HepG2 (cell line): ENCODE data around the gene CCL22. TPM values are rescaled to one million over a fixed set of nuclear protein-coding genes. Genes with fewer than 3 reads are reported as not detected.

ENCODE experiments used
- CBX2 ChIP-seq, 2 experiments: fragments of 200-600 bp in 1 of 2; sonication (generic); formaldehyde crosslinking in 1 of 2; IDR thresholded peaks; 2 replicates each; pipeline versions ENCODE4 v1.7.0 to v1.8.1; 2018 to 2022; ENCODE audit warnings: low read depth in 2 of 2, low read length in 1 of 2, mild to moderate bottlenecking in 1 of 2, missing genetic modification reagents in 1 of 2
- DZIP1 ChIP-seq: sonication (generic); formaldehyde crosslinking; IDR thresholded peaks from 2 replicates; pipeline ENCODE4 v1.5.0; 2020; ENCODE audit warnings: mild to moderate bottlenecking, missing genetic modification reagents
- ELF1 ChIP-seq: sonication (generic); formaldehyde crosslinking; IDR thresholded peaks from 2 replicates; pipeline ENCODE4 v1.4.0; 2020; ENCODE audit warnings: missing genetic modification reagents
- FOXP1 ChIP-seq, 2 experiments: fragments of 450-650 bp in 1 of 2; IDR thresholded peaks; 2 replicates each; pipeline ENCODE4 v1.6.1; 2017 to 2018; ENCODE audit warnings: antibody characterized with exemption in 1 of 2
- GPN1 ChIP-seq: sonication (generic); formaldehyde crosslinking; IDR thresholded peaks from 2 replicates; pipeline ENCODE4 v1.5.1; 2020; ENCODE audit warnings: missing genetic modification reagents, borderline replicate concordance
- MEIS1 ChIP-seq: sonication (generic); formaldehyde crosslinking; IDR thresholded peaks from 2 replicates; pipeline ENCODE4 v1.9.0; 2021; ENCODE audit warnings: mild to moderate bottlenecking, missing genetic modification reagents, moderate library complexity, borderline replicate concordance
- NPAS2 ChIP-seq: sonication (generic); formaldehyde crosslinking; IDR thresholded peaks from 2 replicates; pipeline ENCODE4 v1.8.0; 2022; ENCODE audit warnings: mild to moderate bottlenecking, missing genetic modification reagents, borderline replicate concordance
- RFX3 ChIP-seq: IDR thresholded peaks from 2 replicates; pipeline ENCODE4 v1.6.1; 2016; ENCODE audit warnings: missing biosample characterization, missing genetic modification reagents
- ZBTB40 ChIP-seq, 2 experiments: fragments of 450-650 bp in 1 of 2; sonication (generic) in 1 of 2; formaldehyde crosslinking in 1 of 2; IDR thresholded peaks; 2 replicates each; pipeline versions ENCODE4 v1.6.1 to v1.8.0; 2016 to 2022; ENCODE audit warnings: antibody characterized with exemption in 1 of 2, mild to moderate bottlenecking in 1 of 2, missing genetic modification reagents in 1 of 2
- ZMYM2 ChIP-seq: sonication (generic); formaldehyde crosslinking; IDR thresholded peaks from 2 replicates; pipeline ENCODE4 v1.8.0; 2022; ENCODE audit warnings: mild to moderate bottlenecking, missing genetic modification reagents
- ZNF33A ChIP-seq: sonication (generic); formaldehyde crosslinking; IDR thresholded peaks from 2 replicates; pipeline ENCODE4 v1.5.1; 2020; ENCODE audit warnings: missing genetic modification reagents, mild to moderate bottlenecking, moderate library complexity, borderline replicate concordance
- ZNF737 ChIP-seq: sonication (generic); formaldehyde crosslinking; IDR thresholded peaks from 2 replicates; pipeline ENCODE4 v1.5.0; 2020; ENCODE audit warnings: missing genetic modification reagents, mild to moderate bottlenecking, borderline replicate concordance
- ZNF770 ChIP-seq: sonication (generic); formaldehyde crosslinking; IDR thresholded peaks from 2 replicates; pipeline ENCODE4 v1.5.0; 2020; ENCODE audit warnings: mild to moderate bottlenecking, missing genetic modification reagents
- polyA plus RNA-seq, 8 experiments: library from polyadenylated mRNA; depleted of rRNA in 3 of 8; stranded (reverse) in 7 of 8; unstranded in 1 of 8; fragments of >200 nt; fragmentation: Illumina TruSeq in 4 of 8; extraction: Trizol in 4 of 8; gene quantifications; 2 replicates each; pipeline versions ENCODE4 v1.2.1 to v1.2.3, GENCODE V29; 2011 to 2016; ENCODE audit warnings: low read depth in 4 of 8, missing spikeins in 1 of 8, mixed read lengths in 1 of 8; ENCODE audit not compliant: insufficient read depth in 1 of 8
- total RNA-seq, 5 experiments: library from RNA; depleted of rRNA; stranded (reverse); fragments of >200 nt; fragmentation: Illumina TruSeq; extraction: Trizol; gene quantifications; 2 replicates each; pipeline ENCODE4 v1.2.3, GENCODE V29; 2016; ENCODE audit warnings: low read depth in 1 of 5

Gene CCL22
- total and polyA plus RNA-seq, 2 of the 13 experiments (the other 11 are each of a cell fraction or from before 2014, with no cell fraction given) = not detected

- no peak for TF ChIP-seq ZNF737 (CRISPR knock-in tag)
- TF ChIP-seq ZNF770 (CRISPR knock-in tag) = peak; percentile 55; the same call in 1 of the 2 replicates
- TF ChIP-seq MEIS1 = peak; percentile 85
- TF ChIP-seq ZNF33A (CRISPR knock-in tag) = peak; percentile 61
- no peak for TF ChIP-seq FOXP1 (IDR thresholded peaks at IDR 0.05)
- TF ChIP-seq FOXP1 (CRISPR knock-in tag; IDR thresholded peaks at IDR 0.05) = peak; percentile 85; the same call in 1 of the 2 replicates
- peak; percentile 48; the same call in 1 of the 2 replicates for TF ChIP-seq RFX3 (CRISPR knock-in tag)
- peak; percentile 55 for TF ChIP-seq ELF1 (CRISPR knock-in tag)
- no peak for TF ChIP-seq ZMYM2 (CRISPR knock-in tag)
- peak; percentile 49; the same call in 1 of the 2 replicates for TF ChIP-seq DZIP1 (CRISPR knock-in tag)
- 0 out of 2 replicates have a peak, but pooled peaks have one; percentile 74 for TF ChIP-seq GPN1 (CRISPR knock-in tag)
- no peak for TF ChIP-seq NPAS2 (CRISPR knock-in tag)
- no peak for TF ChIP-seq ZBTB40 (IDR thresholded peaks at IDR 0.05)
- peak; percentile 66 for TF ChIP-seq ZBTB40 (CRISPR knock-in tag; IDR thresholded peaks at IDR 0.05)
- no peak for TF ChIP-seq CBX2 (IDR thresholded peaks at IDR 0.05; ENCODE audit: low read depth, low read length)
- TF ChIP-seq CBX2 (CRISPR knock-in tag; IDR thresholded peaks at IDR 0.05; ENCODE audit: low read depth) = 0 out of 2 replicates have a peak, but pooled peaks have one; percentile 21
Measured at GRCh38 chr16:57372372-57373116, 14.0 kb downstream of the CCL22 start, which contains the start of gene CX3CL1 (continued).
